GF-D8 (cell line): Measurements from ENCODE around the gene ZNF318.
A peak's percentile ranks its signal among the peaks of the same experiment; 100 is the strongest.
"Not testable (repeated sequence)": the region's sequence is repeated elsewhere in the genome, so short reads cannot be mapped to it uniquely, and the experiment has no call there.

Experiments
- DNase-seq: peaks from one replicate; lab custom pipeline; 2025; lab: John Stamatoyannopoulos, UW

The ZNF318 gene, protein sequence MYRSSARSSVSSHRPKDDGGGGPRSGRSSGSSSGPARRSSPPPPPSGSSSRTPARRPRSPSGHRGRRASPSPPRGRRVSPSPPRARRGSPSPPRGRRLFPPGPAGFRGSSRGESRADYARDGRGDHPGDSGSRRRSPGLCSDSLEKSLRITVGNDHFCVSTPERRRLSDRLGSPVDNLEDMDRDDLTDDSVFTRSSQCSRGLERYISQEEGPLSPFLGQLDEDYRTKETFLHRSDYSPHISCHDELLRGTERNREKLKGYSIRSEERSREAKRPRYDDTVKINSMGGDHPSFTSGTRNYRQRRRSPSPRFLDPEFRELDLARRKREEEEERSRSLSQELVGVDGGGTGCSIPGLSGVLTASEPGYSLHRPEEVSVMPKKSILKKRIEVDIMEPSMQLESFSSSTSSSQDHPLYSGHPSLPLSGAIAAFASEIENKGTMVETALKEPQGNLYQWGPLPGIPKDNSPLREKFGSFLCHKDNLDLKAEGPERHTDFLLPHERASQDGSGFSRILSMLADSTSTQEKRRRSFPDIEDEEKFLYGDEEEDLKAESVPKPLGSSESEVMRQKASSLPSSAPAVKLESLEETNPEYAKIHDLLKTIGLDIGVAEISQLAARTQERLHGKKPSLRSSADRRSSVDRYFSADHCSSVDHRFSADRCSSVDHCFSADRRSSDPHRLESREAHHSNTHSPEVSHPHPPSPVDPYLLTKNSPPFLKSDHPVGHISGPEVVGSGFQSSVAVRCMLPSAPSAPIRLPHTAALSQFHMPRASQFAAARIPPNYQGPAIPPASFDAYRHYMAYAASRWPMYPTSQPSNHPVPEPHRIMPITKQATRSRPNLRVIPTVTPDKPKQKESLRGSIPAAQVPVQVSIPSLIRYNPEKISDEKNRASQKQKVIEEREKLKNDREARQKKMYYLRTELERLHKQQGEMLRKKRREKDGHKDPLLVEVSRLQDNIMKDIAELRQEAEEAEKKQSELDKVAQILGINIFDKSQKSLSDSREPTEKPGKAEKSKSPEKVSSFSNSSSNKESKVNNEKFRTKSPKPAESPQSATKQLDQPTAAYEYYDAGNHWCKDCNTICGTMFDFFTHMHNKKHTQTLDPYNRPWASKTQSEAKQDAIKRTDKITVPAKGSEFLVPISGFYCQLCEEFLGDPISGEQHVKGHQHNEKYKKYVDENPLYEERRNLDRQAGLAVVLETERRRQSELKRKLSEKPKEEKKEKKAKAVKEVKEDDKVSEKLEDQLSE (N-terminal part only)

DNA sequence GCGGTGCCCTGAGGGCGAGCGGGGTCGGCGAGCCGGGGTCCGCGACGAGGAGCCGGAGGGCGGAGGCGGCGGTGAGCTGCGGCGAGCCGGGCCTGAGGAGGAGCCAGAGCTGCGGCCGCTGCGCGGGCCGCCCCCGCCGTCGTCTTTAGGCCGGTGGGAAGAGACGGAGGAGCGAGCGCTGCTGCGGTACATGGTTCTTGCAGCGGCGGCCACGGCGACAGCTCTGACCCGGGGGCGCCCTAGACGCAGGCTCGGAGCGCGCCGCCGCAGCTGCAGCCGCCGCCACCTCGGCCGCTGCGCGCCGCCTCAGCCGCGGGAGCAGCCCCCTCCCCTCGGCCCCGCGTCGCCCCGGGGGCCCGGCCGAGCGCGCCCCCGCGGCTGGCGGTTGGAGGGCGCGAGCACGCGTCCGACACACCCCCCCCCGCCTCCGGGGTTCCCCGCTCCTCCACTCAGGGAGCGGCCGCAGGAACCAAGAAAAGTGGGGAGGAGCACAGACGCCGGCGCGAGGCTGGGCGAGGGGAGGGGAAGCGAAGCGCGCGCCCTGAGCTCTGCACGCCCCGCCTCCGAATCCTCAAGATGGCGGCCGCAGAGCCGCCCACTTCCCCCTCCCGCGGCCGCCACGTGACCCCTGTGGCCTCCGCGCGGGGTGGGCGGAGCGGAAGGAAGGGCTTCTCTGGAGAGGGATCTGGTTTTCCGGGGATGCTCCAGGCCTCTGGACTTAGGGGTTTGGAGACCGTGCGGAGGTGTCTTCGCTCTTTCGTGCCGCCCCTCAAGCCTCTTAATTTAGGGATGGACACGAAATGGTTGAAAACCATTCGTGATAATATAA, at the start of gene ZNF318:
Gene ZNF318 (minus strand): TSS at position 474 of the 829 bp plus-strand sequence. CDS start 282 bp downstream, at position 192.
- peak; percentile 90 for DNase-seq

- DNase-seq: no peak
These were observed 47.5 kb upstream of the ZNF318 start for GRCh38 chr6:43416935-43417334.

- DNase-seq: not testable (repeated sequence)
These were observed 45.8 kb upstream of the ZNF318 start for GRCh38 chr6:43415275-43415674.

DNA sequence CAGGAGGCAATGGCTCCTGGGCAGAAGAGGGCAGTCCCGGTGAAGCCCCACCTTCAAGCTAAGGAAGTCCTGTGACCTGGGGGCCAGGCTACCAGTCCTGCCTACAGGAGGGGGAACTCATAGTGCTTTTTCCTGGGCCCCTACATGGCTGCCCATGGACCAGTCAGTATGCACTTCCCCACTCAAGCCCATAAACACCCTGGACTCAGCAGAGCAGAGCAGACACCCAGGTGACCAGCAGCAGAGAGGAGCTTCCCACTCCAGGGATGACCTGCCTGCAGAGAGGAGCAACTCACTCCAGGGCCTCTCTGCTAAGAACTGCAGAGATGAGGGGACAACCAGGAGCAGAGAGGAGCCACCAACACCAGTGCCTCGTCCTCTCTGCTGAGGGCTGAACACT, 43.6 kb upstream of the ZNF318 start:
- no peak for DNase-seq

DNA sequence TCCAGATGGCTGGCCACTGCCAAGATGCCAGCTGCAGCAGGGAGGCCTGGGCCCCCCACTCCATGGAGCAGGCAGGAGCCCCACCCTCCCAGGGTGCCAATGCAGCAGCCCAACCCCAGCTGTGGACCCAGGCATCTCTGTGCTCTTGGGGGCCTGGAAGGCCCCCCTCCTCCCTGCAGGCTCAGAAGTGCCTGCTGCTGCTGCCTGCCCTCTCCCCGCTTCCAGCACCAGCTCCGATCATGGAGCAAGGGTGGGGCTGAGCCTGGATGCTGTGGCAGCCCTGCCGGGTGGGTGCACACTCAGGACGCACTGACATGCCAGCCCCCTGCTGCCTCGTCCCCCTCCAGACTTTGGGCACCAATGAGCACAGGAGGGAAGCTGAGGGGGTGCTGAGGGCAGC, 43.1 kb upstream of the ZNF318 start:
- no peak for DNase-seq

DNA sequence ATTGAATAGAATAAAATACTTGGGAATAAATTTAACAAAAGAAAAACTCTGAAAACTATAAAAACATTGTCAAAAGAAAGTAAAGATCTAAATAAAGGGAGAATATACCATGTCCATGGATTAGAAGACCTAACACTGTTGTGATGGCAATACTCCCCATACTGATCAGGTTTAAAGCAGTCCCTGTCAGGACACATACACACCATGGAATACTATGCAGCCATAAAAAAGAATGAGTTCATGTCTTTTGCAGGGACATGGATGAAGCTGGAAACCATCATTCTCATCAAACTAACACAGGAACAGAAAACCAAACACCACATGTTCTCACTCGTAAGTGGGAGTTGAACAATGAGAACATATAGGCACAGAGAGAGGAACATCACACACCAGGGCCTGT, 41.3 kb upstream of the ZNF318 start:
- not testable (repeated sequence) for DNase-seq

DNA sequence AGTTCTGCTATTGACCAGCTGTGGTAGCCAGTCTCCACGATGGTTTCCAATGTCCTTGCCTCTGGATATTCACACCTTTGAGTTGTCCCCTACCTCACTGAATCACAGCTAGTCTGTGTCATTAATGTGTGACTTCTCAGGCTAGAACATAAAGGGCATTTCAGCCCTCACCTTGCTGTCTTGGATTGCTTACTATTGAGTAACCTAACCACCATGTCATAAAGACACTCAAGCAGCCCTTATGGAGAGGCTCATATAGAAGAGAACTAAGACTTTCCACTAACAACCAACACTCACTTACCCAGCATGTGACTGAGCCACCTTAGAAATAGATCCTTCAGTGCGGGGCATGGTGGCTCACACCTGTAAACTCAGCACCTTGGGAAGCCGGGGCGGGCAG, 38.8 kb upstream of the ZNF318 start:
- no peak for DNase-seq

DNA sequence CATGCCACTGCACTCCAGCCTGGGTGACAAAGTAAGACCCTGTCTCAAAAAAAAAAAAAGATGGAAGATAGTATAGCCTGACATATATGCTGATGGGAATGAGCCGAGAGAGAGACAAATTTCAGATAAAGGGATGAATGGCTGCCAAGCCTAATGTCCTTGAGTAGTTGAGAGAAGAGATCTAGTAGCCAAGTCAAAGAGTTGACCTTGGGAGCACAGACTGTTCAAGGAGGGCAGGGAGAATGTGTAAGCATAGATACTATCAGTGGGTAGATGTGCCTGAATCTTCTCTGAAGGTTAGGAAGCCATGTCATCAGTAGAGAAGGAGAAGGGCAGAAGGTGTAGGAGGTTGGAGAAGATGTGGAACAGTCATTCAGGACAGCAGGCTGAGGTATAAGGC, 37.8 kb upstream of the ZNF318 start:
- DNase-seq: no peak

- no peak for DNase-seq
These were observed 35.9 kb upstream of the ZNF318 start for GRCh38 chr6:43405354-43405753.

GRCh38 chr6:43402820-43403219, 33.4 kb upstream of the ZNF318 start:
- DNase-seq: no peak

DNA sequence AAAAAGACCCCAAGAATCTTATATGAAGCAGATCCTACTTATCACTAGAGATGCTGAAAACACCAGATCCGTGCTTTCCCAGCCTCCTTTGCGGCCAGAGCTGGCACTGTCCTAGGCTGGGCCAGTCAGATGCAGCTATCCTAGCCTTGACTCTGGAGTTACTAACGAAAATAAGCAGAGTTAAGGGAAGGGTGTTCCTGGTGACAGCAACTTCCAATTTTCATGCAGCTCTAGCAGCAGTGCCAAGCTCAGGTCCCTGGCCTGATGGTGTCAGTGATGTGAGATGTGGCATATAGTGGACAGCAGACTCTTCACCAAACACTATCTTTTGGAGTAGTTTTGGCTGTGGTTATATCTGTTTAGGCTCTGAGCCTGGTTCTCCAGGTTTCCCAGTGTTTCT, 32.3 kb upstream of the ZNF318 start:
- no peak for DNase-seq

DNA sequence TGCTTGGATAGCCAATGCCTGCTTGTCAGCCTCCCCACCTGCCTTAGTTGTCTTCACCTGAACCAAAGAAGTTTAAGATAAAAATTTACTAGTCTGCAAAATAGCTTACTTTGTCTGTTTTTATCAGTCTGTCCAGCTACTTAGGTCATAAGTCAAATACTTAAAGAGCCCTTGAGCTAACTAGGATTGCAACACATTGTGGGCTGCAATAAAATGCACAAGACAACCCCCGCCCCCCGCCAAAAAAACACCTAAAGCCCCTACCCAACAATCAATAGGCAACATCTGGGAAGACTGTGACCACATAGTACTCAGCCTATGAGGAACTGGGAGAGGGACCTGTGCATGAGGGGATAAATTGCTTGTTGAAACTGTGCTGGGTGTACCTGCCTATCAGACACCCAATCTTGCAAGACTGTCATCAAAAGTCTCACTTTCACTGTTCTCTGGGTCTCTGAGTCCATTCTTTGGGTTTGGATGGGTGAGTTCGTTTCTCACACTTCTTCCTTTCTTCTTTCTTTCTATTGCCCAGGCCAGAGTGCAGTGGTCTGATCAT, 30.6 kb upstream of the ZNF318 start:
- DNase-seq: no peak

DNA sequence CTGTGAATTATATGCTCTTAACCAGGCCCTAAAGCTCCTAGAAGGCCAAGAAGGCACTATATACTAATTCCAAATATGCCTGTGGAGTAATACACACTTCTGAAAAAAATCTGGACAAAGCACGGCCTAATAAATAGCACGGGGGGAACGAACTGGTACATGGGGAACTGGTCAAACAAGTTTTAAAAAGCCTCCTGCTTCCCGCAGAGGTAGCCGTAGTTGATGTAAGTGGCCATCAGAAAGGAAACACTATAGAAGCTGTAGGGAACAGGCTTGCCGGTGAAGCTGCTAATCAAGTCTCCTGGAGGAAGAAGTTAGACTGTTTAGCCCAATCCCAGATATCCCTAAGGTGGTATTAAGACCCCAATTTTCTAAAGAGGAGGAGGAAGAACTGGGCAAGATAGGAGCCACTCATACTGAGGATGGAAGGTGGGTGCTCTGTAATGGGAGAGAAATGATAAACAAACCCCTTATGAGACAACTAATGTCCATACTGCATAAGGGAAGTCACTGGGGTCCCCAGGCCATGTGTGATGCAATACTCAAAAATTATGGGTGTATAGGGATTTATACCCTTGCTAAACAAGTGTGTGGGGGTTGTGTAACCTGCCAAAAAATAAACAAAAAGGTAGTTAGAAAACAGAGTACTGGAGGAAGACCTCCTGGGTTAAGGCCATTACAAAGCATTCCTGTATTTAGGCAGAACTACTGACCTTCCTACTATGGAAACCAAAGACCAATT, 27.1 kb upstream of the ZNF318 start:
- no peak for DNase-seq

GRCh38 chr6:43395776-43396175, 26.3 kb upstream of the ZNF318 start:
- DNase-seq: no peak

GRCh38 chr6:43394982-43395381, 25.5 kb upstream of the ZNF318 start:
- no peak for DNase-seq

DNA sequence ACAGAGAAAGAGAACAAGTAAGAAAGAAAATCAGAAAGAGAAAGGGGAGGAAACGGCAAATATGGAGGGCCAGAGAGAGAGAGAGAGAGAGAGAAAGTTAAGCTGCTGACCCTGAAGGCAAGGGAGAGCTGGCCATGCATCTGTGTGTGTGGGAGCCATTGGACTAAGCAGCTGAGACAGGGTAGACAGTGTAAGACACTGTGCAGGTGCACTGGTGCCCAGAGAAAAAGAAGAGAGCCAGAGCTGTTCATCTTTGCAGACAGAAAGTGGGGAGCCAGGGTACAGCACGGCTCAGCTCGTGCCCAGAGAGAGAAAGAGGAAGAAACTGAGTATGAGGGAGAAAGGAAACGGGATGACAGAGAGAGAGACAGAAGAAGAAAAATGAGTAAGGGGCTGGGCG, 24.2 kb upstream of the ZNF318 start:
- no peak for DNase-seq

DNA sequence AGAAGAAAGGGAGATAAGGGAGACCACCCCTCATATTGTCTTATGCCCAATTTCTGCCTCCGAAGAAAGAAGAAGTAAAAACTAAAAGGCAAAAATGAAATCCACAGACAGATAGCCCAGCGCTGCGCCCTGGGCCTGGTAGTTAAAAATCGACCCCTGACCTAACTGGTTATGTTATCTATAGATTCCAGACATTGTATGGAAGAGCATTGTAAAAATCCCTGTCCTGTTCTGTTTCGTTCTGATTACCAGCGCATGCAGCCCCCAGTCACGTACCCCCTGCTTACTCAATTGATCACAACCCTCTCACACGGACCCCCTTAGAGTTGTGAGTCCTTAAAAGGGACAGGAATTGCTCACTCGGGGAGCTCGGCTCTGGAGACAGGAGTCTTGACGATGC, 23.7 kb upstream of the ZNF318 start:
- DNase-seq: not testable (repeated sequence)

DNA sequence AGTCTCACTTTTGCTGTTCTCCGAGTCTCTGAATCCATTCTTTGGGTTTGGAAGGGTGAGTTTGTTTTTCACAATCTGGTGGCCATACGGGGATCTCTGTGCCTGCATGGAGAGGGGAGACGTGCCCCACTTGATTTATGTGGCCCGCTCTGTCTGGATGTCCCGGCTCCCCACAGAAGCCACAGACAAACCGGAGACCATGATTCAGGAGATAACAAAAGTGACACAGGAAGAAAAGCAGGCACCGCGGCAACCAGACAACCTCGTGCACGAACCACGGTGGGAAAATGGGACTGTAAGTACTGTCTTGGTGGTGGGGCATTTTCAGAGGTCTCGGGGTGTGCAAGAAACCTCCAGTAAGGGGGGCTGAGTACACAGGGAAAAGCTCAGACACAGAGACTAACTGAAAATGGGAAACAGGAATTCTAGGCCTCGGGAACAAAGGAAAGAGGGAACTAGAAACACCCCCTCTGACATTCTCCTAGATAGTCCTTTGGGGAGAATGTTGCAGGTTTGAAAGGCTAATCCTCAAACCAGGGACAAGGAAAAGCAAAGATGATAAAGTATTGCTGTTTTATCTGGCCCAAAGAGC, 22.1 kb upstream of the ZNF318 start:
- peak; percentile 16 for DNase-seq

- DNase-seq: not testable (repeated sequence)
These were observed 21.4 kb upstream of the ZNF318 start for GRCh38 chr6:43390753-43391439.
